Fibroblast of lung (primary cell): ENCODE results near the gene TEX35. TPM values are rescaled to one million over a fixed set of nuclear protein-coding genes. Genes with fewer than 3 reads are reported as not detected.

Experiments
- DNase-seq, 2 donors: peaks; one replicate each; pipeline versions ENCODE4 v3.0.0 to v3.0.0-alpha.2; 2010; ENCODE audit warnings: low read depth in 2 of 2
- H2AFZ ChIP-seq: 2 replicates; pipeline ENCODE4 v1.5.1; 2012; ENCODE audit warnings: low read length, control low read depth, inconsistent platforms
- H3K27ac ChIP-seq: 2 replicates; pipeline ENCODE4 v1.5.1; 2011; ENCODE audit warnings: low read length, control low read depth; ENCODE audit not compliant: insufficient read depth
- H3K27me3 ChIP-seq: 2 replicates; pipeline ENCODE4 v1.5.1; 2011; ENCODE audit warnings: mild to moderate bottlenecking, low read length; ENCODE audit not compliant: control insufficient read depth, insufficient read depth
- H3K36me3 ChIP-seq: 2 replicates; pipeline ENCODE4 v1.5.1; 2011; ENCODE audit warnings: low read length; ENCODE audit not compliant: control insufficient read depth, insufficient read depth
- H3K4me1 ChIP-seq: 2 replicates; pipeline ENCODE4 v1.5.1; 2011; ENCODE audit warnings: low read length; ENCODE audit not compliant: control insufficient read depth, insufficient read depth; ENCODE audit errors: extremely low read depth
- H3K4me2 ChIP-seq: 2 replicates; pipeline ENCODE4 v1.5.1; 2011; ENCODE audit warnings: low read length, control low read depth; ENCODE audit not compliant: insufficient read depth; ENCODE audit errors: extremely low read depth
- H3K4me3 ChIP-seq, 4 experiments: fragments of 200-600 bp in 1 of 4; sonication (generic) in 1 of 4; replicated peaks in 1 of 4; 2 replicates each; pipeline ENCODE4 v1.5.1; 2011 to 2016; ENCODE audit warnings: low read length in 4 of 4, low read depth in 3 of 4, mild to moderate bottlenecking in 3 of 4, control low read depth in 2 of 4, inconsistent platforms in 1 of 4, mixed read lengths in 1 of 4; ENCODE audit not compliant: insufficient read depth in 1 of 4; ENCODE audit errors: control extremely low read depth in 1 of 4
- H3K79me2 ChIP-seq: 2 replicates; pipeline ENCODE4 v1.5.1; 2012; ENCODE audit warnings: mild to moderate bottlenecking, low read length, inconsistent platforms; ENCODE audit not compliant: control insufficient read depth, insufficient read depth
- H3K9ac ChIP-seq: 2 replicates; pipeline ENCODE4 v1.5.1; 2011; ENCODE audit warnings: mild to moderate bottlenecking, low read length, control low read depth; ENCODE audit not compliant: insufficient read depth
- H3K9me3 ChIP-seq: 2 replicates; pipeline ENCODE4 v1.5.1; 2012; ENCODE audit warnings: low read depth, low read length; ENCODE audit not compliant: control insufficient read depth, insufficient read depth
- H4K20me1 ChIP-seq: 2 replicates; pipeline ENCODE4 v1.5.1; 2011; ENCODE audit warnings: low read length; ENCODE audit not compliant: control insufficient read depth, insufficient read depth; ENCODE audit errors: extremely low read depth
- CTCF ChIP-seq, 2 donors: IDR thresholded peaks in 1 of 2; conservative IDR thresholded peaks in 1 of 2; 1 replicate in 1 of 2; 2 replicates in 1 of 2; pipeline ENCODE4 v1.5.1; 2011 to 2012; ENCODE audit warnings: low read length in 2 of 2, control low read depth in 1 of 2, inconsistent platforms in 1 of 2, low read depth in 1 of 2, mild to moderate bottlenecking in 1 of 2
- EZH2 ChIP-seq: IDR thresholded peaks from 2 replicates; pipeline ENCODE4 v1.5.1; 2012; ENCODE audit warnings: low read length, control low read depth, mild to moderate bottlenecking; ENCODE audit errors: missing control alignments
- polyA minus RNA-seq: library from RNA; depleted of rRNA, polyadenylated mRNA; stranded (reverse); fragments of >200 nt; gene quantifications from 2 replicates; pipeline ENCODE4 v1.2.3, GENCODE V29; 2011; ENCODE audit warnings: low replicate concordance
- polyA plus RNA-seq, 2 donors: library from polyadenylated mRNA; depleted of rRNA in 1 of 2; stranded (reverse) in 1 of 2; unstranded in 1 of 2; fragments of >200 nt; gene quantifications; 2 replicates each; pipeline ENCODE4 v1.2.1, GENCODE V29; 2011 to 2012; ENCODE audit warnings: missing spikeins in 1 of 2
- total RNA-seq: library from RNA; depleted of rRNA; stranded (reverse); fragments of >200 nt; gene quantifications from 2 replicates; pipeline ENCODE4 v1.2.1, GENCODE V29; 2014

The TEX35 gene
- total RNA-seq (not detected in 2 replicates), polyA plus RNA-seq (0.06 and 0.24 TPM in 2 replicates), polyA minus RNA-seq (not detected in 2 replicates)
- polyA plus RNA-seq (2012): 0.07 and 0.14 TPM in 2 replicates

- no peak within 1 kb of the TSS for H3K27ac ChIP-seq
- no peak for TF ChIP-seq EZH2
- H3K4me2 ChIP-seq: no peak within 1 kb of the TSS
- no peak within 1 kb of the TSS for H3K4me3 ChIP-seq
- no peaks in the 10 kb centered on the region for H3K9me3 ChIP-seq
- H4K20me1 ChIP-seq: no peaks in the 10 kb centered on the region
- H2AFZ ChIP-seq: peak within 1 kb of the TSS; percentile 52
- H3K9ac ChIP-seq: no peak within 1 kb of the TSS
- no peaks in the 10 kb centered on the region for H3K27me3 ChIP-seq
- peaks cover 2% of the 10 kb centered on the region for H3K4me1 ChIP-seq
- no peaks in the 10 kb centered on the region for H3K79me2 ChIP-seq
- no peak for DNase-seq
- H3K36me3 ChIP-seq: no peaks in the 10 kb centered on the region
Observed at GRCh38 chr1:178512566-178513277, at the start of gene TEX35. TEX35 (plus strand) TSS chr1:178513109; CDS start chr1:178513189, 80 bp downstream.

GRCh38 chr1:178464141-178464540 is 48.8 kb upstream of the TEX35 start:
- Histone ChIP-seq H4K20me1 (no peaks in the 10 kb centered on the region), H3K9ac (no peak overlapping the region), H3K36me3 (no peaks in the 10 kb centered on the region), H3K4me3 (no peak overlapping the region), H3K9me3 (no peaks in the 10 kb centered on the region), H3K27ac (no peak overlapping the region), H3K27me3 (no peaks in the 10 kb centered on the region), H3K4me2 (no peak overlapping the region), H2AFZ (no peak overlapping the region), H3K4me1 (peaks cover 4% of the 10 kb centered on the region), H3K79me2 (no peaks in the 10 kb centered on the region)
- TF ChIP-seq EZH2: no peak
- TF ChIP-seq CTCF (conservative IDR thresholded peaks at IDR 0.05 in 1 of 2, IDR thresholded peaks at IDR 0.05 in 1 of 2; ENCODE audit: low read depth in 1 of 2, low read length in 2 of 2): no peak
- DNase-seq: no peak

GRCh38 chr1:178464566-178464965 is 48.3 kb upstream of the TEX35 start:
- DNase-seq: no peak
- no peak overlapping the region for H3K4me3 ChIP-seq
- no peaks in the 10 kb centered on the region for H3K27me3 ChIP-seq

More at GRCh38 chr1:178464566-178464965, 48.3 kb upstream of the TEX35 start:
- H3K4me2 ChIP-seq: no peak overlapping the region
- H3K9me3 ChIP-seq: no peaks in the 10 kb centered on the region
- peaks cover 4% of the 10 kb centered on the region for H3K4me1 ChIP-seq
- no peaks in the 10 kb centered on the region for H3K79me2 ChIP-seq
- no peaks in the 10 kb centered on the region for H3K36me3 ChIP-seq
- no peaks in the 10 kb centered on the region for H4K20me1 ChIP-seq
- H3K27ac ChIP-seq: no peak overlapping the region
- no peak overlapping the region for H3K9ac ChIP-seq
- no peak overlapping the region for H2AFZ ChIP-seq
- TF ChIP-seq CTCF (conservative IDR thresholded peaks at IDR 0.05 in 1 of 2, IDR thresholded peaks at IDR 0.05 in 1 of 2; ENCODE audit: low read depth in 1 of 2, low read length in 2 of 2): no peak
- no peak for TF ChIP-seq EZH2
